Activated effector memory CD4-positive, alpha-beta T cell treated with Interleukin-2 at 50 U/mL for 16 hours (primary cell): Measurements from ENCODE around the gene RELN.

ENCODE experiments used
- DNase-seq: peaks from one replicate; pipeline ENCODE4 v3.0.0-alpha.2; 2020

The RELN gene

DNA sequence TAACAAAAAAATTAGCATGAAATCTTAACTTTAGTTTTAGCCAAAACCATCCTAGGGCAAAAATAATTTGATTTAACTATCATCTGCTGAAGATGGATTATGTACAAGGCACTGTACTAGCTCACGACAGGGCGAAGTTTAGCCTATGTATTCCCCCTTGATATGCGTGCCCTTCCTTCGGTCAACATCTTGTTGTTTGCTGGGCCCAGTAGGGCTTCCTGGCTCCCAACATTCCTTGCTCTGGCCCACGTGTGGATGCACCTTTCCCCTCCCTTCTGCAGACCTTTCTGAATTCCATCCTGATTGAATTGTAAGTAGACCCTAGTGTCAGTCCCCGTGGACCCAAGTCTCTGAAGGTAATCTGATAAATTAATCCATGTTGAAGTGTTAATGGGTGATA lies 212.0 kb downstream of the RELN start:
- no peak for DNase-seq

DNA sequence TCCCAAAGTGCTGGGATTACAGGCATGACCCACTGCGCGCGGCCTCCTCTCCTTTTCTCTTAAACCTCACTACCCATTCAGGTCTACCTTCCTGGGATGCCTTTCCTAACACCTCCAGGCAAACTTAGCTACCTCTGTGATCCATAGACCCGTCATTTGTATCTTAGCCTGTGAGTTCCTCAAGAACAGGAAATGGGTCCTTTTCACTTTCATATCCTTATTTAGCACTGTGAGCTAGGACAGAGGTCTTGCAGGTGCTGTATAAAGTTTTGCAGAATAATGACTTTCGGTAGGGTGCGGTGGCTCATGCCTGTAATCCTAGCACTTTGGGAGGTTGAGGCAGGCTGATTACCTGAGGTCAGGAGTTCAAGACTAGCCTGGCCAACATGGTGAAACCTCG lies 215.7 kb downstream of the RELN start:
- DNase-seq: no peak

DNA sequence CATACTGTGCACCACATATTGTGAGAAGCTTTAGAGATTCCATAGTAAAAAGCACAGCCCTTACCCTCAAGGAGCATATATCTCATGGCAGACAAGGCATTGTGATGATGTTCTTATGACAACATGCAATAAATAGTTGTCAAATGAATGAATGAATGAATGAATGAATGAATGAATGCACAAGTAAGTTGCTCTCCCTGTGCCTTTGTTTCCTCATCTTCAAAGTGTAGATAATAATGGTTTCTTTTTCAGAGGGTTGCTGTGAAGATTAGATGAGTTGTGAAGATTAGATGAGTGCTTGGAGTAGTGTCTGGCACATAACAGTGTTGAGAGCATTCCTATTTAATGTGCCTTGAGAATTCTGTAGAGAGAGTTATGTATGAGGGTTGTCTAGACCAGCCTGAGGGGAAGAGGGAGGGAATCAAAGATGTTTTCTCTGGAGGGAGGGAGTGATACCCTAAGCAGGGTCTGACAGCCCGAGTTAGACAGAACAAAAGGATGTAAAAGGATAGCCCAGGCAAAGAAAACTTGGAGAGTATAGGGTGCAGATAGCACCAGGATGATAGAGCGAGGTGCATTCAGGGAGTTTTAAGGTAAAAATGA lies 217.2 kb downstream of the RELN start:
- no peak for DNase-seq

DNA sequence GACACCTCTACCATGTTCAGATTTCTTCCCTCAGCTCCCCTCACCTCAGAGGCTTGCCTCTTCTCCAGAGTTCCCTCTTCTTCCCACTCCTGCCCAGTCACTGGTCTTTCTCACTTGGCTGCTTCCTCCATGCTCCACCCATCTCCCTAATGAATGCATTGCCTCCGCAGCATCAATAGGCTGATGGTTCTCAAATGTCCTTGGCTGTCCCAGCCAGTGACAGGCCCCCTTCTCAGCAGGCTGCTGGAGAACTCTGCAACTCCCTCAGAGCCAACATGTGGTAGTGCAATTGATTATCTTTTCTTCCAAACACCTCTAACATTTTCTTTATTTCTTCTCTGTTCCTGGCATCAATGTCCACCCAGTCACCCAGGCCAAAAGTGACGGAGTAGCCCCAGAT lies 218.2 kb downstream of the RELN start:
- DNase-seq: no peak

DNA sequence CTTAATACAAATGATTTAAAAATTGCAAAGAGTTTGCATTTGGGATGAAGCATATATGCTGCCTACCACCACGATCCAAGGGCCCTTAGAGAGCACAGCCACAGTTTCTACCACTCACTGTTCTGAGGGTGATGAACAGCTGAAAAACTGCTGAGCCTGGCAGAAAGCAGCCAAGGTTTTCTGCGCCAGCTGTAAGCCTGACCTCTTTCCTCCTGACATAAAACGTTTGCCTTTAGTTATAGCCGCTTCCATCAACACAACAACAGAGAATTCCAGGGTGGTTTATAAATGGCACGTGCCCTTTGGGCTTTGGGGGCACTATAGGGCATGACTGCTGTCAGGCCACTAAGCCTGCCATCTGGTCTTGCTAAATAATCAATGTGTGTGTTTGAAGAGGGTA lies 222.8 kb downstream of the RELN start:
- no peak for DNase-seq

- no peak for DNase-seq
Measured at GRCh38 chr7:103765901-103766300, 223.6 kb downstream of the RELN start.

GRCh38 chr7:103764901-103765300 lies 224.6 kb downstream of the RELN start:
- no peak for DNase-seq

DNA sequence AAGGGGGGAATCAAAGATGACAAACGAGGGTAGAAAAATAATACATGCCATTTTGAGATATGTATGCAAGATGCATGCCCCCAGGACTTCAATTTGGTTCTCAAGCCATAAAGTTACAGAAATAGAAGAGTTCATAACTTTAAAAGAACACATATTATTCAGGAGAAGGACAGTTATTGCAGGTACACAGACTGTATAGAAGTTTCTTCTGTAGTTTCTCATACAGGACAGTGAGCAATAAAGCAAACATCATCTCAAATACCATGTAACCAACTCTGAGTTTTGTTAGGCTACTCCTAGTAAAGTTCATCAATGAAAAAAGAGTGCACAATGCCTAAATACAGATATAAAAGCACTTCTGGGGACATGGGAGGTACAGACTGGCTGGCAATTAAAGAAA lies 226.6 kb downstream of the RELN start:
- no peak for DNase-seq

GRCh38 chr7:103762065-103762760 lies 227.2 kb downstream of the RELN start:
- no peak for DNase-seq

DNA sequence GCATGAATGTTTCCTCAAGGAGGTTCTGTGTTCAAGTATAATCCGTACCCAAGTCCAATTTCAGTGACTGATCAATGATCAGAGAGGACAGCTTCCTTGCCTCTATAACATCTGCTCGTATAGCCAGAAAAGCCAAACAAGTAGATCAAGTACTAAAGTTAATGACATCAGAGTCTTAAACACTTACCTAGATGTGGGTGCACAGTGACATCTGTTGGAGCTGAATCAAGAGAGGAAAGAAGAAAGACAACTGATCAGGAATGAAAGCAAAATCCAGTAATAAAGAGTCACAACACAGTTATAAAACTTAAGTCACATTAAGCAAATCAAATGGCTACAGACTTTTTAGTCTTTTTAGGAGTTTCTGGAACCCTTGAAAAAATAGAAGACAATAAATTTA lies 236.5 kb downstream of the RELN start:
- DNase-seq: no peak

DNA sequence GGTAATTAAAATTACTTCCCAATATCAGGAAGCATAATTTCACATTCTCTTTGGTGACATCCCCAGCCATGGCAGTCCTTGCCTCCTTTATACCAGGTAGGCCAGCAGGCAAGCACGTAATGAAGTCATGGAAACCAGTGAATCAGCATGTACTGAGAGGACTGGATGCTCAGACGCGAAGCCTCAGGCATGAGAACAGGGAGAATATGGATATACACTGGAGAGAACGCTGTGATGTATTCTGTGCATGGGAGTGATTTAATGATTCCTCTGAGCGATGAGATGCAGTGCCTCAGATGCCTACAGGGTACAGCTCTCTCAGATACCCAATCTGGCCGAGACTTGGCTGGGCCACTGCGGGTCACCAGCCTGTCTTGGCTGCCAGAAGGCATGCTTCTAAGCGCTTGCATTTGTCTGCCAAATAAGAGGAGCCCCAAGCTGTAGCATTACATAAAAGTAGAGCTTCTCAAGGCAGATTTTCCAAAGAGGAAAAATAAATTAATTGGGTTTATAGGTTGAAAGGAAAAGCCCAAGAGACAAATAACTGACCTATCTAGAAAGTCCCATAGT lies 238.1 kb downstream of the RELN start:
- DNase-seq: no peak

GRCh38 chr7:103748680-103749079 lies 240.8 kb downstream of the RELN start:
- no peak for DNase-seq

- no peak for DNase-seq
Measured at GRCh38 chr7:103735377-103735776, 254.1 kb downstream of the RELN start.

GRCh38 chr7:103731169-103731568 lies 258.3 kb downstream of the RELN start:
- DNase-seq: no peak

DNA sequence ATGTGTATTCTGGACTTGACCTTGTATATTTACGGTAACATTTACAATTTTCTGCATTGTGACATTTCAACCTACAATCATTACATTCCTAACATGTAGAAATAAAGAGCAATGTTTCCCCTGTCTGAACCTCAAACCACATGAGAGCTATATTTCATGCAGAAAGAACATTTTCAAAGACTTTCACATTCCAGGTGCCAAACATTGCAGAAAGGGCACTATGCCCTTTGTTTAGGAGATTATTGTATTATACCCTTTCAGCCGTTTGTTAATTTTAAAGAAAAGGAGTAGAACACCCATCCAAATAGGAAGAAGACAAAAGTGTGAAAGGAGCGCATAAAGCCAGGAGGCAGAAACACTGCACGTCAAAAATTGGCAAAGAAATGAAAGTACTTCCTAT lies 260.4 kb downstream of the RELN start:
- DNase-seq: no peak

- no peak for DNase-seq
Measured at GRCh38 chr7:103727982-103728610, 261.4 kb downstream of the RELN start.

GRCh38 chr7:103719070-103719469 lies 270.4 kb downstream of the RELN start:
- DNase-seq: no peak

DNA sequence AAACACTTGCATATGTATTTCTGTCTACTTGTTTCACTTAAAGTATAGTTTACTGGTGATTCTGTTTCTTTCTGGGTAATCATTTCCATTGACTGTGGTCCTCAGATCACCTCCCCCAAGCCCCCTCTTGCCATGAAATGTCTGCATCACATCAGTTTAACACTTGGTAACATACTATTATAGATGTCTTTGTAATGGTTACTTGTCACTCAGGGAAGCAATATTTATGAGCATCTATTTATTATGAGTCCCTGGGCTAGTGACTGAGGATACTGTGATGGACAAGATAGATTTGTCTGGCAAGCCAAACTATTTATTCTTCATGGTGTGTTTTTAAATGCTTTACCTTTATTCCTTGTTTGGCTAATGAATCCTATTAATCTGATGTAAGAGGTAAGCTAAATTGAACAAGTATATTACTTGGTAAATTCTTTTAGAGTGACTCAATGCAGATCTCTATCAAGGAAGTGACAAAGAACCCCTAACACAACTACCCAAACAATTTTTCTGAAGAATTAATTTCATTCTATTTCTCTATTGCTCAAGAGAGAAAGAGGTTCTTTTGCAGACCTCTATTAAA lies 270.9 kb downstream of the RELN start:
- no peak for DNase-seq

GRCh38 chr7:103717574-103717973 lies 271.9 kb downstream of the RELN start:
- no peak for DNase-seq

DNA sequence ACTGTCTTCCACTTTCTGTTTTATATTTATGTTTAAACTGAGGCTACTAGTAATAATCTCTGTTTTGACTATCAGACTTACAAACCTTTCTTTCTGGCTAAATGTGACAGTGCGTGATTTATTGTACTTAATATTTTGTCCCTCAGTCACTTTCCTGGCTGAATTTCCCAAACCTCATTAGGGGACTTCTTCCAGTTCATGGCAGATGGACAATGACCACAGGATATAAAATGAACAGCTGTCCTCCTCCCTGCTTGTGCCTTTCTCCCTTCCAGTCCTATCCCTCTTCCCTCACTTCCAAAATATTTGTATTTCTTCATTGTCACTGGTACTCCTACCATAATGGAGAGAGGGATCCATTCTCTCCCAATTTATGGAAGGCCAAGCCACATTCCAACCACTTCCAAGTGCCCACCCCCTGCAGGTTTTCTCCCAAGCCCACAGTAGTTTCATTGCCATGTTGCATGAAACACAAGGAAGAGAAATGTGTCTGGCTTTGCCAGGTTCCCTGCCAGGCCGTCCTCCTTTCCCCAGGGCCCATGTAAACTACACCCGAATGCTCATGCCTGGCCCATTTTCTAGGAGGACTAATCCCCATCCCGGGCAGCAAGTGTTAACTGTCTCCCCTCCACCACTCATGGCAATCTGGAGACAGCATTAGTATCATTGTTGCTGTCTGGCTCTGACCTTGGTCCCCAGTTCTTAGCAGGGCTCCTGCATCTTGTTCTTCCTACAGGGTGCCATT lies 273.9 kb downstream of the RELN start:
- no peak for DNase-seq

- no peak for DNase-seq
Measured at GRCh38 chr7:103714376-103714927, 275.0 kb downstream of the RELN start.

DNA sequence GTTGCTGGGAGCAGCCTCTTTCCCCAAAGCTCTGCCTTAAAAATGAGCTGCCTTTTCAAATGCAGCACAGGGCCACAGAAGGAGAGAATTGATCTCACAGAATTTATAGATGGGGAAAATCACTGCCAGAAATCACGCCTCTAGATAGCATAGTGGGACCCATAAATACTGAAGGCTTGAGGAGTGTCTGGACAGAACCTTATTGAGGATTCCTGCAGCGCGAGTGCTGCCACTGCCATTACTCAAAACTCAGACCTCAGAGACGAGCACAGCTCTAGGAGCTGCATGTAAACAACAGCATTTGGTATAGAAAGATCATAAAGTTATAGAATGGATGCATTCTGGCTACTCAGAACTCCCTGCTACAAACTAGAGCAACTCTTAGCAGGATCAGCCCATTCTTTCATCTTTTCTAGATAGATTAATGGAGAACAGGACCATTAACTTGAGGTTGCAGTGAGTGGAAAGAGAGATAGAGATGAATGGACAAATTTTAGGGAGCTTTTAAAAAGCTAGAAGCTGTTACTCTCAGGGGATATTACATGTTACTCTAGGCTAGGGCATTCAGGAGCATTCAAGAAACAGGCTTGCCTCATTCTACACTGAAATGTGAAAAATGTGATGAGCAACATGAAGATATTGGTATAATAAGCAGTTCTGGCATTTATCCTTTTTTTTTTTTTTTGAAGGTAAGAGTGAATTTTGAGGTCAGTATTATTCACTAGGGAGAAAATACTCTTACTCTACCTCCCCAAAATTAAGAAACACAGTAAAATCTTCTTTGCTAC lies 276.3 kb downstream of the RELN start:
- no peak for DNase-seq
